K562 (cell line): ENCODE measurements around the gene NCOA4. TPM values are rescaled to one million over a fixed set of nuclear protein-coding genes. Genes with fewer than 3 reads are reported as not detected.
A peak's percentile ranks its signal among the peaks of the same experiment; 100 is the strongest.

Source experiments
- ARID1B ChIP-seq: fragments of 450-650 bp; IDR thresholded peaks from 2 replicates; pipeline ENCODE4 v1.6.1; 2016; ENCODE audit warnings: antibody characterized with exemption, mild to moderate bottlenecking, inconsistent platforms
- CBX2 ChIP-seq: fragments of 200-600 bp; sonication (generic); IDR thresholded peaks from one replicate; pipeline ENCODE4 v1.6.1; 2012; ENCODE audit warnings: mild to moderate bottlenecking, low read length, inconsistent platforms; ENCODE audit not compliant: insufficient read depth, poor library complexity, severe bottlenecking
- FOXJ3 ChIP-seq: sonication (generic); formaldehyde crosslinking; IDR thresholded peaks from 2 replicates; pipeline ENCODE4 v1.4.0; 2020; ENCODE audit warnings: mild to moderate bottlenecking, missing genetic modification reagents
- HNRNPL ChIP-seq: fragments of 200-400 bp; formaldehyde crosslinking; IDR thresholded peaks from 2 replicates; pipeline ENCODE4 v1.6.1; 2017; ENCODE audit warnings: low read depth, mild to moderate bottlenecking, low read length
- HNRNPLL ChIP-seq: fragments of 200-400 bp; formaldehyde crosslinking; IDR thresholded peaks from 2 replicates; pipeline ENCODE4 v1.6.1; 2017; ENCODE audit warnings: low read length, low read depth, mild to moderate bottlenecking; ENCODE audit not compliant: poor library complexity, severe bottlenecking
- KLF13 ChIP-seq: fragments of 450-650 bp; IDR thresholded peaks from 2 replicates; pipeline ENCODE4 v1.6.1; 2016; ENCODE audit warnings: missing genetic modification characterization, low read depth, mild to moderate bottlenecking, missing compliant biosample characterization, moderate library complexity, borderline replicate concordance
- MEF2D ChIP-seq: conservative IDR thresholded peaks from 2 replicates; pipeline ENCODE4 v1.6.1; 2016; ENCODE audit warnings: low read depth, missing genetic modification characterization, missing compliant biosample characterization
- PCBP1 ChIP-seq: fragments of 200-400 bp; formaldehyde crosslinking; IDR thresholded peaks from 2 replicates; pipeline ENCODE4 v1.6.1; 2018; ENCODE audit warnings: mild to moderate bottlenecking, low read depth, low read length; ENCODE audit not compliant: poor library complexity, severe bottlenecking
- POLR3A ChIP-seq: IDR thresholded peaks from 2 replicates; pipeline ENCODE4 v1.6.1; 2011; ENCODE audit warnings: borderline replicate concordance, mild to moderate bottlenecking, moderate library complexity; ENCODE audit not compliant: insufficient read length, insufficient read depth; ENCODE audit errors: extremely low read depth
- SP2 ChIP-seq: IDR thresholded peaks from 2 replicates; pipeline ENCODE4 v1.6.1; 2011; ENCODE audit warnings: mild to moderate bottlenecking, low read depth, low read length, moderate library complexity; ENCODE audit not compliant: poor library complexity, severe bottlenecking; ENCODE audit errors: extremely low read depth
- SRSF1 ChIP-seq: fragments of 200-400 bp; formaldehyde crosslinking; IDR thresholded peaks from 2 replicates; pipeline ENCODE4 v1.6.1; 2017; ENCODE audit warnings: mild to moderate bottlenecking, low read depth, low read length, moderate library complexity
- SRSF7 ChIP-seq: fragments of 200-400 bp; formaldehyde crosslinking; optimal IDR thresholded peaks from 2 replicates; pipeline ENCODE3; 2017; ENCODE audit warnings: mild to moderate bottlenecking, low read depth, low read length
- SUPT5H ChIP-seq: fragments of 450-650 bp; IDR thresholded peaks from 2 replicates; pipeline ENCODE4 v1.6.1; 2016
- TBL1XR1 ChIP-seq, 2 experiments: IDR thresholded peaks; 2 replicates each; pipeline ENCODE4 v1.6.1; 2012; ENCODE audit warnings: improper control_type of control experiment in 2 of 2, low read length in 2 of 2, mild to moderate bottlenecking in 1 of 2
- TEAD1 ChIP-seq, 2 experiments: fragments of 450-650 bp in 1 of 2; sonication (generic) in 1 of 2; formaldehyde crosslinking; IDR thresholded peaks; 2 replicates each; pipeline versions ENCODE4 v1.4.0 to v1.8.0; 2020 to 2022; ENCODE audit warnings: mild to moderate bottlenecking in 2 of 2, missing genetic modification reagents in 1 of 2
- WHSC1 ChIP-seq: IDR thresholded peaks from one replicate; pipeline ENCODE4 v1.6.1; 2012; ENCODE audit warnings: low read length, control low read depth, inconsistent platforms
- ZBTB1 ChIP-seq: sonication (generic); formaldehyde crosslinking; IDR thresholded peaks from 2 replicates; pipeline ENCODE4 v1.8.1; 2023; ENCODE audit warnings: missing genetic modification reagents, low read depth, mild to moderate bottlenecking, borderline replicate concordance
- ZFP1 ChIP-seq: fragments of 450-650 bp; formaldehyde crosslinking; IDR thresholded peaks from 2 replicates; pipeline ENCODE4 v1.4.0; 2020; ENCODE audit warnings: mild to moderate bottlenecking, mixed read lengths
- ZFX ChIP-seq: sonication (generic); formaldehyde crosslinking; IDR thresholded peaks from 2 replicates; pipeline ENCODE4 v1.8.0; 2022; ENCODE audit warnings: mild to moderate bottlenecking, missing genetic modification reagents, moderate library complexity
- ZKSCAN3 ChIP-seq: fragments of 250-450 bp; sonication (Bioruptor Pico); IDR thresholded peaks from 2 replicates; pipeline ENCODE4 v1.4.0; 2020
- ZNF124 ChIP-seq: sonication (generic); formaldehyde crosslinking; IDR thresholded peaks from 2 replicates; pipeline ENCODE4 v1.8.1; 2022; ENCODE audit warnings: missing genetic modification reagents
- ZNF134 ChIP-seq: fragments of 250-450 bp; sonication (Bioruptor Pico); conservative IDR thresholded peaks from 2 replicates; pipeline ENCODE4 v1.4.0; 2020
- ZNF224 ChIP-seq: sonication (generic); formaldehyde crosslinking; IDR thresholded peaks from 2 replicates; pipeline ENCODE4 v1.8.0; 2022; ENCODE audit warnings: mild to moderate bottlenecking, missing genetic modification reagents
- ZNF57 ChIP-seq: fragments of 450-650 bp; formaldehyde crosslinking; IDR thresholded peaks from 2 replicates; pipeline ENCODE4 v1.4.0; 2020; ENCODE audit warnings: mild to moderate bottlenecking, moderate library complexity
- polyA plus RNA-seq, 8 experiments: library from polyadenylated mRNA; depleted of rRNA in 4 of 8; stranded (reverse) in 5 of 8; unstranded in 3 of 8; fragments of >200 nt; fragmentation: Nextera tagmentation in 2 of 8; fragmentation: Illumina TruSeq in 1 of 8; extraction: Ambion mirVana in 2 of 8; extraction: Trizol in 1 of 8; gene quantifications; 2 replicates each; pipeline versions ENCODE4 v1.2.1 to v1.2.3, GENCODE V29; 2011 to 2014; ENCODE audit warnings: inconsistent platforms in 1 of 8, missing spikeins in 1 of 8
- total RNA-seq, 7 experiments: library from RNA; depleted of rRNA in 6 of 7; stranded (reverse); fragments of >200 nt in 6 of 7; fragmentation: Illumina TruSeq in 2 of 7; extraction: Trizol in 2 of 7; gene quantifications; 2 replicates each; pipeline versions ENCODE4 v1.2.1 to v1.2.3, GENCODE V29; 2011 to 2021; ENCODE audit warnings: low replicate concordance in 1 of 7
- TF ChIP-seq, protein P1 (sequence below), 2 experiments: fragments of 450-650 bp; conservative IDR thresholded peaks; 2 replicates each; pipeline ENCODE4 v1.6.1; 2017; ENCODE audit warnings: mild to moderate bottlenecking in 2 of 2, moderate library complexity in 2 of 2
- TF ChIP-seq, protein P2 (sequence below): fragments of 250-450 bp; sonication (Bioruptor Pico); IDR thresholded peaks from 2 replicates; pipeline ENCODE4 v1.8.0; 2022; ENCODE audit warnings: moderate library complexity, mild to moderate bottlenecking, inconsistent platforms

Gene NCOA4
- total and polyA plus RNA-seq, 9 of the 15 experiments (the other 6 are each of a cell fraction or from before 2014, with no cell fraction given), result 89.8 to 283 (median 181) TPM

DNA sequence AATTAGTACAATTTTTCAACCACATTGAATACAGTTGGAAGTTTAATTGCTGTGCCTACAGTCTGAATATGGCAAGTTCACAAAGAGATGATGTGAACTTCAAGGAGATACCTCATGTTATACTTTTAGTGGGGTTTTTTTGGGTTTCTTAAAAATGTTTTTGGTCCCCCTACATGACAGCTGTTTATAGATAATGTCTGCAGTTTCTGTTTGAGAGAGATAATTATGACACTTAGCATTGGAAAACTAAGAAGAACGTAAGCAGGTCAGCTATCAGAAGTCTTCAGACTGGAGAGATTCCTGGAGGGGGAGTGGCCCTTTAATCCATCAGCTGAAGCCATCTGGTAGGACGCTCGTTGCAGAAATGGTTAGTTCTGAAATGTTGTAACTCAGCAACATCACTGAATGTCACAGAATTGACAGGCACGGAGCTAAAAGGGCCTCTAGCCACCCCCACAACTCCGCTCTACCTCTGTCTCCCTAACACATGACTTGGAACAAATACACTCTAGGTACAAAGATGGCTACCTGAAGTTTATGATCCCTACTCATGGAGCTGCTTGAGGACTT is 29.2 kb downstream of the NCOA4 start (continued):
- no peak for TF ChIP-seq POLR3A
- no peak for TF ChIP-seq HNRNPLL
- no peak for TF ChIP-seq PCBP1
- no peak for TF ChIP-seq SRSF7
- TF ChIP-seq TEAD1 (CRISPR knock-in tag; IDR thresholded peaks at IDR 0.05), result peak; percentile 98 to 99
- TF ChIP-seq FOXJ3 (CRISPR knock-in tag), result no peak
- peak; percentile 100 for TF ChIP-seq ARID1B
- no peak for TF ChIP-seq ZNF224 (CRISPR knock-in tag)
- TF ChIP-seq CBX2, result no peak
- TF ChIP-seq, protein P1, sequence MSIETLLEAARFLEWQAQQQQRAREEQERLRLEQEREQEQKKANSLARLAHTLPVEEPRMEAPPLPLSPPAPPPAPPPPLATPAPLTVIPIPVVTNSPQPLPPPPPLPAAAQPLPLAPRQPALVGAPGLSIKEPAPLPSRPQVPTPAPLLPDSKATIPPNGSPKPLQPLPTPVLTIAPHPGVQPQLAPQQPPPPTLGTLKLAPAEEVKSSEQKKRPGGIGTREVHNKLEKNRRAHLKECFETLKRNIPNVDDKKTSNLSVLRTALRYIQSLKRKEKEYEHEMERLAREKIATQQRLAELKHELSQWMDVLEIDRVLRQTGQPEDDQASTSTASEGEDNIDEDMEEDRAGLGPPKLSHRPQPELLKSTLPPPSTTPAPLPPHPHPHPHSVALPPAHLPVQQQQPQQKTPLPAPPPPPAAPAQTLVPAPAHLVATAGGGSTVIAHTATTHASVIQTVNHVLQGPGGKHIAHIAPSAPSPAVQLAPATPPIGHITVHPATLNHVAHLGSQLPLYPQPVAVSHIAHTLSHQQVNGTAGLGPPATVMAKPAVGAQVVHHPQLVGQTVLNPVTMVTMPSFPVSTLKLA (conservative IDR thresholded peaks at IDR 0.05), result peak; percentile 89 to 96
- peak; percentile 93 to 97 for TF ChIP-seq TBL1XR1 (IDR thresholded peaks at IDR 0.05; ENCODE audit: low read length in 2 of 2)
- no peak for TF ChIP-seq HNRNPL
- TF ChIP-seq SUPT5H, result no peak
- no peak for TF ChIP-seq SP2
- TF ChIP-seq ZKSCAN3 (CRISPR knock-in tag), result no peak
- TF ChIP-seq ZNF124 (CRISPR knock-in tag), result no peak
- peak; percentile 19; the same call in 1 of the 2 replicates for TF ChIP-seq ZFP1 (CRISPR knock-in tag)
- TF ChIP-seq, protein P2, sequence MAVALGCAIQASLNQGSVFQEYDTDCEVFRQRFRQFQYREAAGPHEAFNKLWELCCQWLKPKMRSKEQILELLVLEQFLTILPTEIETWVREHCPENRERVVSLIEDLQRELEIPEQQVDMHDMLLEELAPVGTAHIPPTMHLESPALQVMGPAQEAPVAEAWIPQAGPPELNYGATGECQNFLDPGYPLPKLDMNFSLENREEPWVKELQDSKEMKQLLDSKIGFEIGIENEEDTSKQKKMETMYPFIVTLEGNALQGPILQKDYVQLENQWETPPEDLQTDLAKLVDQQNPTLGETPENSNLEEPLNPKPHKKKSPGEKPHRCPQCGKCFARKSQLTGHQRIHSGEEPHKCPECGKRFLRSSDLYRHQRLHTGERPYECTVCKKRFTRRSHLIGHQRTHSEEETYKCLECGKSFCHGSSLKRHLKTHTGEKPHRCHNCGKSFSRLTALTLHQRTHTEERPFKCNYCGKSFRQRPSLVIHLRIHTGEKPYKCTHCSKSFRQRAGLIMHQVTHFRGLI (CRISPR knock-in tag), result peak; percentile 90; the same call in 1 of the 2 replicates
- TF ChIP-seq ZFX (CRISPR knock-in tag), result no peak
- no peak for TF ChIP-seq ZNF57 (CRISPR knock-in tag)
- TF ChIP-seq ZBTB1 (CRISPR knock-in tag), result no peak
- TF ChIP-seq MEF2D (tag), result peak; percentile 90
- TF ChIP-seq SRSF1, result no peak
- TF ChIP-seq ZNF134 (CRISPR knock-in tag), result peak; percentile 60; the same call in 1 of the 2 replicates
- TF ChIP-seq WHSC1, result no peak
- TF ChIP-seq KLF13 (tag), result peak; percentile 97
